ENCODE measurements around the gene NFAT5.
"Not testable (repeated sequence)": the region's sequence is repeated elsewhere in the genome, so short reads cannot be mapped to it uniquely, and the experiment has no call there.

NFAT5 gene

GRCh38 chr16:69599731-69600130 lies 34.0 kb downstream of the NFAT5 start:
- DNase-seq = no peak

- DNase-seq = no peak
Measured at GRCh38 chr16:69600202-69600601, 34.4 kb downstream of the NFAT5 start.

- no peak for DNase-seq
Measured at GRCh38 chr16:69601250-69601649, 35.5 kb downstream of the NFAT5 start.

- DNase-seq = no peak
Measured at GRCh38 chr16:69606985-69607384, 41.2 kb downstream of the NFAT5 start.

GRCh38 chr16:69607674-69608073 lies 41.9 kb downstream of the NFAT5 start:
- DNase-seq = no peak

GRCh38 chr16:69610356-69610755 lies 44.6 kb downstream of the NFAT5 start:
- DNase-seq = no peak

- DNase-seq = no peak
Measured at GRCh38 chr16:69611103-69611640, 45.4 kb downstream of the NFAT5 start.

GRCh38 chr16:69613378-69614154 lies 47.8 kb downstream of the NFAT5 start:
- no peak for DNase-seq

GRCh38 chr16:69615528-69615927 lies 49.8 kb downstream of the NFAT5 start:
- no peak for DNase-seq

GRCh38 chr16:69616082-69616481 lies 50.3 kb downstream of the NFAT5 start:
- DNase-seq = no peak

- no peak for DNase-seq
Measured at GRCh38 chr16:69618307-69618706, 52.5 kb downstream of the NFAT5 start.

- no peak for DNase-seq
Measured at GRCh38 chr16:69618721-69619120, 53.0 kb downstream of the NFAT5 start.

GRCh38 chr16:69619514-69619913 lies 53.7 kb downstream of the NFAT5 start:
- no peak for DNase-seq

GRCh38 chr16:69620573-69620972 lies 54.8 kb downstream of the NFAT5 start:
- DNase-seq = no peak

- DNase-seq = no peak
Measured at GRCh38 chr16:69621225-69621624, 55.5 kb downstream of the NFAT5 start.

- no peak for DNase-seq
Measured at GRCh38 chr16:69626256-69626655, 60.5 kb downstream of the NFAT5 start.

GRCh38 chr16:69632828-69633227 lies 67.1 kb downstream of the NFAT5 start:
- no peak for DNase-seq

- DNase-seq = no peak
Measured at GRCh38 chr16:69633375-69633774, 67.6 kb downstream of the NFAT5 start.

GRCh38 chr16:69636563-69637146 lies 70.9 kb downstream of the NFAT5 start:
- not testable (repeated sequence) for DNase-seq

- not testable (repeated sequence) for DNase-seq
Measured at GRCh38 chr16:69637206-69637865, 71.6 kb downstream of the NFAT5 start.

GRCh38 chr16:69643997-69644396 lies 78.2 kb downstream of the NFAT5 start:
- not testable (repeated sequence) for DNase-seq

GRCh38 chr16:69644790-69645189 lies 79.0 kb downstream of the NFAT5 start:
- no peak for DNase-seq

- no peak for DNase-seq
Measured at GRCh38 chr16:69647020-69647419, 81.3 kb downstream of the NFAT5 start.

GRCh38 chr16:69651217-69651616 lies 85.5 kb downstream of the NFAT5 start:
- no peak for DNase-seq

All from NCI-H524 treated with DMSO at 0.1 percent for 48 hours (cell line).